NAMALWA (cell line): ENCODE results near the gene PECR.

Source experiments
- DNase-seq: peaks from one replicate; pipeline ENCODE4 v3.0.0-alpha.2; 2015; ENCODE audit warnings: low spot score

PECR gene

GRCh38 chr2:216071111-216071851 is 10.3 kb downstream of the PECR start:
- no peak for DNase-seq

DNA sequence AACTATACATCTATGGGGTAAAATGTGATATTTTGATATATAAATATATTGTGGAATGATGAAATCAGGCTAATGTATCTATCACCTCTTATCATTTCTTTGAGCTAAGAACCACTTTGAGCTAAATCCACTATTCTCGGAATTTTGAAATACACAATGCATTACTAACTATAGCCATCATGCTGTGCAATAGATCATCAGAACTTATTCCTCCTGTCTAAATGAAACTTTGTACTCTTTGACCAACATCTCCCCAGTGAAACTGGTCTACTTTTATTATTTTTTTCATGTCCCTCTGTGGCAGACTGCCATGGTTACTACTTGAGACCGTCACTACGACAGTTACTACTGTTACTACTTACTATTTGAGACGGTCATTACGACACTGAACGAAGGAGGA is 11.4 kb downstream of the PECR start:
- DNase-seq, result no peak

GRCh38 chr2:216069028-216069427 is 12.6 kb downstream of the PECR start:
- no peak for DNase-seq

GRCh38 chr2:216066230-216066629 is 15.4 kb downstream of the PECR start:
- DNase-seq, result no peak

- DNase-seq, result no peak
These were observed 16.9 kb downstream of the PECR start for GRCh38 chr2:216064665-216065064.

DNA sequence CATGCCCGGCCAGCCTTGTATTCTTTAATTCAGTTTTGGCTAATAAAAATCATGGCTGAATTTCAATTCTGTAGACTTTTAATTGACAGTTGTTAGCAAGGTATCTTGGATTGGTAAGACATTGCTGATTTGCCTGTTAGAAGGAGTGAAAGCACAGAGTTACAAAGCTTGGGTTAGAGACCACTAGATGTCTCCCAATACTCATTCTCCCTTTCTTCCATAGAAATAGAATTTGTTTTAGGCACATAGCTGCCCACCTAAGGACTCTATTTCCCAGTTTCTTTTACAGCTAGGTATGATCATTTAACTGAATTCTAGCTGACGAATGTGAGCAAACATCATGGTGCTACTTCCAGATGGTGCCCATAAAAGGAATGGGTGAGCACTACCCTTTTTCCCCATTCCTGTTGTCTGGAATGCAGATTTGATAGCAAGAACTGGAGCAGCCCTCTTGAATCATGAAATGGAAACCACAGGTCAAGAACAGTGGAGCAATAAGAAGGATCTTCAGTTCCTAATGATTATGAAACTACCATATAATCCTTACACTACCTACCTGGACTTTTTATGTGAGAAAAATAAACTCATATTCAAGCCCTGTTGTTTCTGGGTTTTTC is 17.5 kb downstream of the PECR start:
- no peak for DNase-seq

- DNase-seq, result peak; percentile 46
These were observed 22.3 kb downstream of the PECR start for GRCh38 chr2:216059233-216059834.

- DNase-seq, result peak; percentile 44
These were observed 23.9 kb downstream of the PECR start for GRCh38 chr2:216057688-216058193.

DNA sequence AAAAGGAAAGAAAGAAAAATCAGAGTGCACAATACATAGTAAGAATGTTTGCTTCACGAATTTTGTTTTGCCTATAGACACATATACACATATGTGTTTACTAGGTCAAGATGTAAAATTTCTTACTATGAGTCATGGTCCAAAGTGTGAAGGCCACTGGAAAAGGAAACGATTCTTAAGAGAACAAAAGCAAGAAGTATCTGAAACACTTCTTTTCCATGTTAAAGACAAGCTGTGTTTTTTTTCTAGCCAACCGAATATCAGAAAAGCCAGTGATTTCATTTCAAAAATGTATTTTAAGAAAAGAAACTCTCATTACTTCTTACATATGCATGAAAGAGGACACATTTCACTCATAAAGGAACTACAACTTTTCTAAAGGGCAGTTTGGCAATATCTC is 24.9 kb downstream of the PECR start:
- DNase-seq, result no peak

DNA sequence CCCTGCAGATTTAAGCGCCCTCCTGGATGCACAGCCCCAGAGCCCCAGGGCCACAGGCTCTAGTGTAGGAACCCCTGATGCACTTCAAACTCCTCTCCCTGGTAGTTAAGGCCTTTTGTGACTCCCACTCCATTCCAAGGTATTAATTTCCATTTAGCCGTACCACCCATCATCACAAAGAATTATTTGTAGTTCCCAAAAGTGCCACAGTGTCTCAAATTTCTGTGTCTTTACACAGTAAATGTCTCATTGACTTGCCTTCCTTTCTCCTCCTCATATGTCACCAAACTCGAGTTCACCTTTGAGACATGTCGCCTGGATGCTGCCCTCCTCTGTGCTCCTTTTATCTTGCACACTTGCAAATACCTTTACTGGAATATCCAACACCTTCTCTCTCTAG is 25.9 kb downstream of the PECR start:
- DNase-seq, result no peak

DNA sequence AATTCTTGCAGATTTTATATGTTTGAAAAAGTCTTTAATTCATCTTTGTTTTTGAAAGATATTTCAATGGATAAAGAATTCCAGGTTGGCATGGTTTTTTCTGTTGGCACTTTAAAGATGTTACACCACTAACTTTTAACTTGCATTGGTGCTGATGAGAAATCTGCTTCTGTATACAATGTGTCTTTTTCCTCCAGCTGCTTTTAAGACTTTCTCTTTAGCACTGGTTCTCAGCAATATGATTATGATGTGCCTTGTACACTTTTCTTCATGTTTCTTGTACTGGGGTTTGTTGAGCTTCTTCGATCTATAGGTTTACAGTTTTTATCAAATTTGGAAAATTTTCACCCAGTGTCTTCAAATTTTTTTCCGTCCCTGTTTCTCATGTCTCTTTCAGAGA is 29.2 kb downstream of the PECR start:
- no peak for DNase-seq

DNA sequence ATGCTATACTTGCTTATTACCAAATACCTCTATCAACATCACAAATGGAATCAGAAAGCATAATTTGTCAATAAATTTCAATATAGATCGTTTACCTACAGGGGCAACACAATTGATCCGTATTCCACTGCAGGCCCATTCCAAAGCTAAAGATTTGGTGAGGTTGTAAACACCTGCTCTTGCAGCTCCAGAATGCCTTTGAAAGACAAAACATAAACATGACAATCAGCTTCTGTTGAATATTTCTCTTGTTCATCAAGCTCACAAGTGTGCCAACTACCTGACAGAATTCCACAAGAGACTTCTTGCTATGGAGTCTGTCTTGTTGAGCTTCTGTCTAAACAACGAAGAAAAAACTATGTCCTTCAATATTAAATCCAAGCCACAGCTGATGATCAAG is 30.3 kb downstream of the PECR start:
- DNase-seq, result no peak

DNA sequence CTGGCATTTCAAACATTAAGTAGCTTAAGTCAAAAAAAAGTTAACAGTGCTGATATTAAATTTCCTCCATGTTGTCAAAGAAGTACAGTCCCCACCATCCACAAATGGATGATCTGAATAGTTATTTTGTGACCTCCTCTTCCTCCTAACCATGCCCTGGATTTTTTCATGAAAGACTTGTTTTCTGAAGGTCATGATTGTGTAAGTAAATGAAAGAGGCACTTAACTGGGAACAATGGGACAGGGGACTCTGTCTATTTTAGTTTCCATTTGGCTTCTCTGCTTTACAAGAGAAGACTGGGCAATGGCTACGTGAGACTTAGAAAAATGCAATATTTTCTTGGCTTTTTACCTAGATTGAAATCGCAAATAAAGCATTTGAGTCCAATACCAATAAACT is 32.2 kb downstream of the PECR start:
- DNase-seq, result no peak

- no peak for DNase-seq
These were observed 34.2 kb downstream of the PECR start for GRCh38 chr2:216047397-216047796.

- no peak for DNase-seq
These were observed 36.6 kb downstream of the PECR start for GRCh38 chr2:216044883-216045486.

DNA sequence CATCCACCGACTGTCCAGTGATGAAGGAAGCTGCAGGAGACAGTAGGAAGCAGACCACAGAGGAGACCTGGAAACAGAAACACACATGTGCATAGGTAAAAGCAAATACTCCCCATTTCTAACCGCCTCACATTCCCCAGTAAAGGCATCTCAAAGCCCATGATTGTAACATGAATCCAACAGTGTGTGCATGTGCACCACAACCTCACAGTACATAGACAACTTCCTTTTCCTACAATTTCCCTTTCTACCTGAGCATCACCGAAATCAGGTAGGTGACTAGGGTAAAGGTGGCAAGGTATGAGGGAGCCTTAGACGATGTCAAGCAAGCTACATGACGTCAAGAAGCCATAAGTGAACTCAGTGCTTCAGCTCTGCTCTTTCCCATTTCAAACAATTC is 37.7 kb downstream of the PECR start:
- DNase-seq, result no peak

DNA sequence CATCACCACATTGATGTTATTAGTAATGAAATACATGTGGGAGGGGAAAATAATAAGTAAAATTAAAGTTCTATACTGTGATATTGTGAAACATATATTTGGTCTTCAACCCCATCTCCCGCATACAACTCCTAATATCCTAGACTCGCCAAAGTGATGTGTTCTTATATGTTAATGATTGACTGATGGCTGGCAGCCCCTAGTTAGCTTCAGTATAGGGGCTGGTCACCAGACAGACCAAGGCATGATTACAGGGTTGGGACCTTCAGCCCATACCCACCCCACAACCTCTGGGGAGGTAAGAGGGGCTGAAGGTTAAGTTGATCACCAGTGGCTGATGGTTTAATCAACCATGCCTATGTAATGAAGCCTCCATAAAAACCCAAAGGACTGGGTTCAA is 40.2 kb downstream of the PECR start:
- no peak for DNase-seq

DNA sequence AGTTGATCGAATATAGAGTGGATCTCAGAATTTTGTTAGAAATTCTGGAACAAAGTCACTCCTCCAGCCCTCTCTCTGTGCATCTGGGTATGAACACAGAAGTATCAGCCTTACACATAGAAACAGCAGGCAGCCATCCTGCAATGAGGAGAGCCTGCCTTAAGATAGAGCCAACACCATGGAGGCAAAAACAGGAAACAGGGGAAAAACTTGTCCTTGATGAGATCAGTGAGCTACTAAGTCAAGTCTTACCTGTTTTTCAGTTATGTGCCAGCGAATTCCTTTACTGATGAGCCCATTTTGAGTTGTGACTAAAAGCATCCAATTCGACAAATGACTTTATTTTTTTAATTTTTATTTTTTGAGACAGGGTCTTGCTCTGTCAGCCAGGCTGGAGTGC is 41.7 kb downstream of the PECR start:
- DNase-seq, result no peak

GRCh38 chr2:216034065-216034464 is 47.5 kb downstream of the PECR start:
- peak; percentile 87 for DNase-seq

DNA sequence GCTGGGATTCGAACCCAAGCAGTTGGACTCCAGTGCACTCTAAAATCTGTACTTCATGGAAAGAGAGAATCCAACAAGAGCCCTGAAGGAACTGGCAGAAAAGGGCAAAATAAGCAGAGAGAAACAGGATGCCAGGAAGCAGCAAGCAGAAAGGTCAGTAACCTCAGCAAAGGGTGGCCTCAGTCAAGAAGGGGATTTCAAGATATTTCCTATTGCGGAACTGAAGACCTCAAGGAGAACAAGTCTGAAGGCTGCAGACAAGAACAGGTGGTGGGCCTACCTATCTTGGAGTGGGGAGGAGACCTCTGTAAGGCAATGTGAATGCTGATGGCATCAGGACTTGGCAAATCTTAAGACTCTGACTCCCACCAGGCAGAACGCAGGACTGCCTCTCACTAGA is 48.2 kb downstream of the PECR start:
- no peak for DNase-seq

GRCh38 chr2:216031960-216032689 is 49.5 kb downstream of the PECR start:
- DNase-seq, result no peak

- no peak for DNase-seq
These were observed 51.4 kb downstream of the PECR start for GRCh38 chr2:216030216-216030615.
